GM18951 (cell line): Measurements from ENCODE around the gene GSS.
"Not testable (repeated sequence)": the region's sequence is repeated elsewhere in the genome, so short reads cannot be mapped to it uniquely, and the experiment has no call there.

Source experiments
- POLR2A ChIP-seq: IDR thresholded peaks from 4 replicates; pipeline ENCODE4 v1.6.1; 2011; ENCODE audit warnings: mild to moderate bottlenecking; ENCODE audit not compliant: insufficient read length, insufficient read depth; ENCODE audit errors: extremely low read depth
- in situ Hi-C: fragments of 300-500 bp; cut with MboI; formaldehyde crosslinking; loops from one replicate; pipeline ENCODE4 v1.12.0; 2022; ENCODE audit warnings: low sequenced_read_pairs, mixed read lengths, inconsistent platforms; ENCODE audit not compliant: unreplicated experiment

GSS gene

DNA sequence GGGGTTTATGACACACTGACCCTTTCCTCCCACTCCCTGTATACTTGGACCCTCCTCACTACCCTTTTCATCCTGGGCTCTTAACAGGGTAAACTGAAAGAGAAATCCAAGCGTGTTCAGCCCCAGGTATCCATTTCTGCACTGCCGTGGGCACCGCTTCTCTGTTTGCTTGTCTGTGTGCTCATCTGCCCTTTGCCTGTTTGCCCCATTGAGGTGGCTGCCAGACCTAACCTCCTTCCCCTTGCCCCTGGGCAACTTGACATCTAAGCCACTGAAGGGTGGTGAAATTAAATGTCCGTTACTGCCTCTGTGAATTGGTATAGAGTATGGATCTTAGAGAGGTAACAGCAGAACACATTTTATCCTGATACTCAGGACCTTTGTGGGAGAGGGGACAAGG, 40.5 kb downstream of the GSS start:
- TF ChIP-seq POLR2A = no peak
- in situ Hi-C loops = no loop called here

- no peak for TF ChIP-seq POLR2A
- in situ Hi-C loops = no loop called here
These were observed 47.8 kb downstream of the GSS start for GRCh38 chr20:34907616-34908469.

DNA sequence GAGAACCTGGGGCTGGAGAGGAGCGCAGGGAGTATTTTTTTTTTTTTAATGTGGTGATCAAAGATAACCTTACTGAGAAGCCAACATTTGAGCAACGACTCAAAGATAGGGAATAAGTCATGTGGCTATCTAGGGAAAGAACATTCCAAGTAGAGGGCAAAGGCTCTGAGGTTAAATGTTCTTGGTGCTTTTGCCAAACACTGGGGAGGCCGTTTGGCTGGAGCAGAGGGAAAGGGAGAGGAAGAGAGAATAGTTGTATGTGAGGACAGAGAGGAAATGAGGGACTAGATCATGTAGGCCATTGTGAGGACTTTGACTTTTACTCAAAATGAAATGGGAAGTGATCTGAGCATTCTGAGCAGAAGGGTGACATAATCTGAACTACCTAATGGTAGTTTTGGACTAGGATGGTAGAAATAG, 51.4 kb downstream of the GSS start:
- in situ Hi-C loops = no loop called here
- no peak for TF ChIP-seq POLR2A

- in situ Hi-C loops = not testable (repeated sequence)
These were observed 56.9 kb downstream of the GSS start for GRCh38 chr20:34898731-34899130.

DNA sequence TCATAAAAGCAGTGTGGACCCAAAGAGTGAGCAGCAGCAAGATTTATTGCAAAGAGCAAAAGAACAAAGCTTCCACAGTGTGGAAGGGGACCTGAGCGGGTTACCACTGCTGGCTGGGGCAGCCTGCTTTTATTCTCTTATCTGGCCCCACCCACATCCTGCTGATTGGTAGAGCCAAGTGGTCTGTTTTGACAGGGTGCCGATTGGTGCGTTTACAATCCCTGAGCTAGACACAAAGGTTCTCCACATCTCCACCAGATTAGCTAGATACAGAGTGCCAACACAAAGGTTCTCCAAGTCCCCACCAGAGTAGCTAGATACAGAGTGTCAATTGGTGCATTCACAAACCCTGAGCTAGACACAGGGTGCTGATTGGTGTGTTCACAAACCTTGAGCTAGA, 57.5 kb downstream of the GSS start:
- in situ Hi-C loops = not testable (repeated sequence)

GRCh38 chr20:34896086-34896621, 59.5 kb downstream of the GSS start:
- in situ Hi-C loops = no loop called here
- TF ChIP-seq POLR2A = no peak

- no peak for TF ChIP-seq POLR2A
- in situ Hi-C loops = no loop called here
These were observed 60.1 kb downstream of the GSS start for GRCh38 chr20:34895465-34895864.

DNA sequence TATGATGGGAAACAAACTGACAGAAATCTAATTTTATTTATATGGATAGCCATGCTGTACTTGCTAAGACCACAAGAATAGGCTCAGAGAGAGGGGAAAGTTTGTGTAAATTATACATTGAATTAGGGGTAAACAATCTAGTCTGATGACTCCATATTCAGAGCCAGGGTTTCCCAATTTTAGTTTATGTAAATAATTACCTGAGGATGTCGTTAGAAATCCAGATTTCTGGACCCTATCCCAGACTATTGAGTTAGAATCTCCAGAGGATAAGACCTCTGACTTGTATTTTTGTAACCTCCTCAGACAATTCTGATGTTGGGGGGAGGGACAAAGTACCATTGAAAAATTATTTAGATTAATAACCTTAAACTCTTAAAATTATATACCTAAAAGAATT, 60.9 kb downstream of the GSS start:
- in situ Hi-C loops = no loop called here

DNA sequence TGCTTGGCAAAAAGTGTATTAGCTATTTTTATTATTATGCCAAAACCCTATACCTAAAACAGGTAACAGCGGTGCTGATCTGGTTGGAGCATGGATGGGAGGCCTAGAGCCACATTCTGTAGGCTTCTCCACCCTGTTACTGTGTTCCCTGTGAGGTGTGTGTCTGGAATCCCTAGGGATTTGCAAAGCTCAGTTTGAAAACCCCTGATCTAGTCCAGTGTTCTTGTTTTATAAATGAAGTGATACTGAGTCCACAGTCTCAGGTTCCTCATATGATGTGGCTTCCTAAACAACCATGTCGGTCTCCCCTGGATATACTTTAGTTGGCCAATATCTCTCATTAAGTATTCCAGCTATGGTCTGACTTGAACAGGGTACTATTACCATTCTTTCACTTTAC, 62.9 kb downstream of the GSS start:
- no peak for TF ChIP-seq POLR2A
- in situ Hi-C loops = no loop called here

More for the DNA sequence above, 60.9 kb downstream of the GSS start:
- no peak for TF ChIP-seq POLR2A

DNA sequence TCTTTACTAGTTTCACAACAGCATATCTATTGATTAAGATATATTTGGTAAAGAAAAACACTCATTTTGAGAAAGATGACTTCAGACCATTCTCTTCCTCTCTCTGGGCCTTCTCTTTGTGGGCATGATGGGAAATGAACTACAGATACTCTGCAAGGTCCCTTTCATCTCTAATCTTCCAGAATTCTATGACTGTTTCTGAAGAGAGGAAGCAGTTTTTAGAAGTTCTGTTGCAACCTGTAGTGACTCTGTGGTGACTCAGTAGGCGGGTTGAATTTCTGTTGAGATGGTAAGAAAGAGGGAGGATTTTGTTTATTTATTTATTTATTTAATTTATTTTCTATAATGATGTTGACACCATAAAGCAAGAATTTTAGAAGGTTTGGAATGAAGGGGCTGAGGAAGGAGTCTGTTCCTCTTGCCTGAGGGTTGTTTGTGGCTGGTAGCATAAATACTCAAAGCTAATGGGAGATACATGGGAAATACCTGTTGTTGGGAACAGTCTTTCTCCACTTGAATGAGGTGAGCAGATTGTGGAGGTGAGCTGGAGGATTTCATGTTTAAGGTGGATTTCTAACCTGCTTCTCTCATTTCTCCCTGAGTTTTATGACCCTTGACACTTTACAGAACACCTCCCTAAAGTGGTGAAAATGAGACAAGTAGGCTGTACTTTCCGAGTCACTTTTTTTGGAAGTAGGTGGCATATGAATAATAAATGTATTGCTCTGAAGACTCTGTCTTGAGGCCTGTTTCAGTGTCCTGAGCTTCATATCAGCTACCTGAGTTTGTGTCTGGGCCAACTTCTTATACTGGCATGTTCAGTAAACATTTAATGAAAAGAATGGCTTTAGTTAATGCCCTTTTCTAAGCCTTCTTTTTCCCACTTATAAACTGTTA, 64.2 kb downstream of the GSS start:
- in situ Hi-C loops = no loop called here
- no peak for TF ChIP-seq POLR2A

- no peak for TF ChIP-seq POLR2A
- in situ Hi-C loops = no loop called here
These were observed 67.1 kb downstream of the GSS start for GRCh38 chr20:34888468-34888867.

- no peak for TF ChIP-seq POLR2A
- in situ Hi-C loops = no loop called here
These were observed 68.6 kb downstream of the GSS start for GRCh38 chr20:34887023-34887422.

GRCh38 chr20:34886122-34886521, 69.5 kb downstream of the GSS start:
- TF ChIP-seq POLR2A = no peak
- in situ Hi-C loops = no loop called here

DNA sequence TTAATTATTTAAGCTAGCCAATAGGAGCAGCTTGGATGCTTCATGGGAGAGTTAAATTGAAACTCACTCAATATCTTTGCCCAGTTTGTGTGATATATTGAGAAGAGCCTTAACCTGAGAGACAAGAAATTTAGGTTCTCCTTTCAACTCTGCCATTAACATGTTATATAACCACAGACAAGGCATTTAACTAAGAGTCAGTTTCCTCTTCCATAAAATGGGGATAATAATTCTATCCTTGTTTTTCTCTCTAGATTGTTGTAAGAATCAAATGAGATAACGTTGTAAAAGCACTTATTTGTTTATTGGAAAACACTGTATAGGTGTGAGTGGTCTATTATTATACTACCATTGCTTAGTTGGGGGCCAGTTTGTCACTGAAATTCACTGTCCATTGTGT, 71.3 kb downstream of the GSS start:
- no peak for TF ChIP-seq POLR2A
- in situ Hi-C loops = no loop called here

DNA sequence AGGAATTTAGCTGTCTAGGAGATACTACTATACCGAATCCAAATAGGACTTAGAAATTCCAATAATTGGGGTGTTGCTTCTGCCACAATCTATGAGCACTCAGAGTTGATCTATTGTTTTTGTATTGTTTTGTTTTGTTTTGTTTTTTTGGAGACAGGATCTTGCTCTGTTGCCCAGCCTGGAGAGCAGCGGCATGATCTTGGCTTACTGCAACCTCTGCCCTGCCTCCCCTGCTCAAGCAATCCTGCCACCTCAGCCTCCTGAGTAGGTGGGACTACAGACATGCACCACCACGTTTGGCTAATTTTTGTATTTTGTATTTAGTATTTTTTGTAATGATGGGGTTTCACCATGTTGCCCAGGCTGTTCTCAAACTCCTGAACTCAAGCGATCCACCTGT, 71.8 kb downstream of the GSS start:
- TF ChIP-seq POLR2A = no peak
- in situ Hi-C loops = no loop called here
